NCI-H1417 treated with DMSO at 0.1 percent for 48 hours (cell line): Measurements from ENCODE around the gene NOP9.
"Not testable (repeated sequence)": the region's sequence is repeated elsewhere in the genome, so short reads cannot be mapped to it uniquely, and the experiment has no call there.

ENCODE experiments used
- DNase-seq: peaks from one replicate; lab custom pipeline; 2025; lab: John Stamatoyannopoulos, UW

Gene NOP9

DNA sequence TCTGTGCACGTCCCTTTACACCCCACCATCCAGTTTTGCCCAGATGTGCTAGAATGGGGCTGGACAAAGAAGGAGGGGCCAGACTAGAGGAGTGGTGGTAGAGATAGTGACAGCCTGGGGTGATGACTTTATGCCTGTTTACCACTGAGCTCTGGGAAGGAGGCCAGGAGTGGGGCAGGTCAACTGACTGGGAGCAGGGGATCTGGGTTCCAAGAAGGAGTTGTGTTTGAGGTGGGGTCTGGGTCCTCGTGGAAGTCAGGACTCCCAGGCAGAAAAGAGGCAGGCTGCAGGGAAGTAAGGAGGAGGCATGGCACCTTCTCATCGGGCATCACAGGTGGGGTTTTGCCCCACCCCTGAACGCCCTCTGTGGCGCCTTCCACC lies 10.6 kb downstream of the NOP9 start:
- DNase-seq = no peak

DNA sequence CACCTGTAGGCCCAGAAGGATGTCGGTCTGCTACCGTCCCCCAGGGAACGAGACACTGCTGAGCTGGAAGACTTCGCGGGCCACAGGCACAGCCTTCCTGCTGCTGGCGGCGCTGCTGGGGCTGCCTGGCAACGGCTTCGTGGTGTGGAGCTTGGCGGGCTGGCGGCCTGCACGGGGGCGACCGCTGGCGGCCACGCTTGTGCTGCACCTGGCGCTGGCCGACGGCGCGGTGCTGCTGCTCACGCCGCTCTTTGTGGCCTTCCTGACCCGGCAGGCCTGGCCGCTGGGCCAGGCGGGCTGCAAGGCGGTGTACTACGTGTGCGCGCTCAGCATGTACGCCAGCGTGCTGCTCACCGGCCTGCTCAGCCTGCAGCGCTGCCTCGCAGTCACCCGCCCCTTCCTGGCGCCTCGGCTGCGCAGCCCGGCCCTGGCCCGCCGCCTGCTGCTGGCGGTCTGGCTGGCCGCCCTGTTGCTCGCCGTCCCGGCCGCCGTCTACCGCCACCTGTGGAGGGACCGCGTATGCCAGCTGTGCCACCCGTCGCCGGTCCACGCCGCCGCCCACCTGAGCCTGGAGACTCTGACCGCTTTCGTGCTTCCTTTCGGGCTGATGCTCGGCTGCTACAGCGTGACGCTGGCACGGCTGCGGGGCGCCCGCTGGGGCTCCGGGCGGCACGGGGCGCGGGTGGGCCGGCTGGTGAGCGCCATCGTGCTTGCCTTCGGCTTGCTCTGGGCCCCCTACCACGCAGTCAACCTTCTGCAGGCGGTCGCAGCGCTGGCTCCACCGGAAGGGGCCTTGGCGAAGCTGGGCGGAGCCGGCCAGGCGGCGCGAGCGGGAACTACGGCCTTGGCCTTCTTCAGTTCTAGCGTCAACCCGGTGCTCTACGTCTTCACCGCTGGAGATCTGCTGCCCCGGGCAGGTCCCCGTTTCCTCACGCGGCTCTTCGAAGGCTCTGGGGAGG lies 11.3 kb downstream of the NOP9 start, which contains the start of gene LTB4R:
LTB4R (plus strand) TSS at position 857 of the 959 bp plus-strand sequence. CDS start 4,150 bp downstream, outside the sequence.
- DNase-seq = peak; percentile 72

DNA sequence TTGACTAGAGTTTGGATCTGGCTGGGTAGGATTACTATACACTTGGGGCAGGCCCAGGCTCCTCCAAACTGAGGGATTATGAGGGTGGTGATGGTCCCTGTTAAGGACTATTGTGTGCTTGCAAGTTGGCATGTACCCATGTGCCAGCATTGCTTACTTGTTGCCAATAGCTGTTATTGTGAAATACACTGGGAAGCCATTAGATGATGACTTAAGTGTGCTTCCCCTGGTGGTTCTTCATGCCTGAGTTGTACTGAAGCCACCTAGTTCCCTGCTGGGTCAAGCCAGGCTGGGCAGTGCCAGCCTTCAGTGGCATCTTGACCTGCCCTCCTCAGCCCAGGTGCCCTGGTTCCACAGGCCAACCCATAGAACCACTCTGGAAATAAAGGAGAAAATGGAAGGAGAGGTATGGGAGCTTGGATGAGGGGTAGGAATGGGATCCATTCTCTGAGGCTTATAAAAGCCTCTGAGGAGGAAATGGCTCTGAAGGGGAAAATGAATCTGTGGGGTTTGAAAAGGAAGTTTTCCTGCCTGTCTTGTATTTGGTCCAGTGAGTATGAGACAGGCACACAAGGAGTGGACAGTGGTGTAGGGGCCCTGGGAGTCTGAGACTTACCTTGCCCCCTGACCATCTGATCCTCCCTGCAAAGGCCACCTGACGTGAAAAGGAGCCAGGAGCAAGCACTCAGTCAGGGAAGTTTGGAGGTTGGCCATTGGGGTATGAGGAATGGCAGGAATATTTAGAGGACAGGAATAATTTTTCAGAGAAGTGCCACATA lies 12.4 kb downstream of the NOP9 start:
- no peak for DNase-seq

DNA sequence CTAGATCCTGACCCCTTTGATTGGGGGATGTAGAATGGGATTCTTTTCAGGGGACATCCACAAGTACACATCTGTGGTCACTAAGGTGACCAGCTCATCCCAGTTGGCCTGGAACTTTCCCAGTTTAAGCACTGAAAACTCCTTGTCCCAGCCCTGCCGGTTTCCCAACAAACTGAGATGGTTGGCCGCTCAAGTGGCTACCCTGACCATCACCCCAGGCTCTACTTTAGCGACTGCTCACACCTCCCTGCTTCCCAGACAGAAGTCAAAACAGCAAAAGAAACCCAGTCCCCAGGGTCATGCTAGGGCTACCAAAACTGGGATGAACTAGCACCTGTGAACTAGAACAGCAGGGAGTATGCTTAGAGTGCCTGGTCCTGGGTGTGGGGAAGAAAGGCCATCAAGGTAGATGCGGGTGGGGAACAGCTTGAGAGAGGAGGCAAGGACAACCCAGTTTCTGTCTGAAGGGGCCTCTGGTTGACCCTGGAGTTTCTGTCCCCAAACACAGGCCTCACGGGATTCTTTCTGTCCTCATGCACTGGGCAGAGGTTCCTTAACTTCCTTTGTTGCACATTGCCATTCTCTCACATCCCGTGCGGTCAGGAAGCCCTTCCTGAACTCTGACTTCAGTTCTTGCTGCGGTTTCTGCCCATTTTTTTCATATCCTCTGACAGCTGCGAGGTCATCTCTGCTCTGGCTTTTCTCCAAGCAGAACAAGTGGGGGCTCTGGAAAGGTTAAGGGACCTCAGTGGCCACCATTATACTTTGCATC lies 13.3 kb downstream of the NOP9 start:
- DNase-seq = no peak

DNA sequence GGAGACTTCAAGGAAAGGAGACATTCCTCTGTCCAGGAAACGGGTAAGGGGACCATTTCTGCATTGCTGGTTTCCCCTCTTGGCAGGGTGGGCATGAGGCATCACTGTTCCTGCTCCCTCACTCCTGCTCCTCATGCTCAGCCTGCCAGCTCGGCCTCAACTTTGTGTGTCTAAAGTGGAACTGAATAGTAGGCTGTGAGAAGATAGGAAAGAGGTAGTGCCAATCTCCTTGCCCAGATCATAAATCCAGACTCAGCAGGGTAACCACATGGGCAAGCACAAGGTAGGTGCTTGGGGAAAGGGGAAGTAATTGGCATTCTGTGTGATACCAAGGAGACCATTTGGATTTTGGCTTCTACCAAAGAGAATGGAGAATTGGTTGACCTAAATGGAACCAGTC lies 14.3 kb downstream of the NOP9 start:
- DNase-seq = no peak

DNA sequence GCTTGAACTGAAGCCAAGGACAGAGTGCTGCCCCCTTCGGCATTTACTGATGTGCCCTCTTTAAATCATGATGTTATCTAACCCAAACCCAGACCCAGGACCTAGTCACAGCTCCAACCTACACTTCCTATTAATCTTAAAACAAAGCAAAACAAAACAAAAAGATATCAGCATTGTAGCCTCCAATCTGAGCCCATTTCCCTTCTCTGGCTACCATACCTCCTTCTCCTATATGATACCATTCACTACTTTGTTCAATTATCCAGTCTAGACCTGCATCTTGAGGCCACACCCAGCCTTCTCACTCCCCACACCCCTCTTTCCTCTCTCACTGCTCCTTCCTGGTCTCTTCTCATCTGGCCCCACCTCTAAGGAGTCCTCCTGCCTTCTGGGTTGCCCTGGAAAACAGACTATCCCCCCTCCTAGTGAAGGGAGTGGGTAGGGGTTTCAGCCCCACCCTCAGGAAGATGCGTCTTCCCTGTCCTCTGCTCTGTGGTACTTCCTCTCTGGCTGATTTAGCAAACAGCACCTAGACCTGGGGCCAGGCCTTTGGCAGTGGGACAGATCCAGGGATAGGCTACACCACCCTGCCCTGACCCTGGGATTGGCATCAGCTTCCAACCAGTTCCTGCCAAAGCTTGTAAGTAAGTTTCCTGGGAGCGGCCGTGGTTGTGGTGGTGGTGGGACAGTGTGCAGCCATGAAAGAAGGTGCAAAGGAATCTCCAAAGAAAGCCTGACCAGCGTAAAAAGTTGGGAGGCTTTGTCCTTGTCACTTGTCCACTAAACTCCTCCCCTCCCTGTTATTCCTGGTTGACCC lies 14.9 kb downstream of the NOP9 start:
- no peak for DNase-seq

DNA sequence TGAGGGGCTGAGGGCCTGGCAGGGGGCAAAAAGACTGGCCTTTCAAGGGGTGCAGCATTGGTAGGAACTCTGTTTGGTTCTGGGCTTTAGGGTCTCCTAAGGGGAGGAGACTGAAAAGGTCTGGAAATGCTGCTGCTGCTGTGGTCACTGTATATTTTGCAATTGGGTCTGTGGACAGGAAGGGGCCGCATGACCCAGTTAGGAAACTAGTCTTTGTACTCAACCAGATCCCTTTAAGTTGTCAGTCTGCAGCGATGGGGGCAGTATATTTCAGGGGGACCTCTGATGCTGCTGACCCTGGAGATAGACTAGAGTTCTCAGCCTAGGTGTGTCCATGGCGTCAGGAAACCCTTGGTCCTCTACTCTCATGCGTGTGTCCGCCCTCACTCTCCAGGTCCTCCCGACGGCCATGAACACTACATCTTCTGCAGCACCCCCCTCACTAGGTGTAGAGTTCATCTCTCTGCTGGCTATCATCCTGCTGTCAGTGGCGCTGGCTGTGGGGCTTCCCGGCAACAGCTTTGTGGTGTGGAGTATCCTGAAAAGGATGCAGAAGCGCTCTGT lies 15.7 kb downstream of the NOP9 start:
- DNase-seq = no peak

DNA sequence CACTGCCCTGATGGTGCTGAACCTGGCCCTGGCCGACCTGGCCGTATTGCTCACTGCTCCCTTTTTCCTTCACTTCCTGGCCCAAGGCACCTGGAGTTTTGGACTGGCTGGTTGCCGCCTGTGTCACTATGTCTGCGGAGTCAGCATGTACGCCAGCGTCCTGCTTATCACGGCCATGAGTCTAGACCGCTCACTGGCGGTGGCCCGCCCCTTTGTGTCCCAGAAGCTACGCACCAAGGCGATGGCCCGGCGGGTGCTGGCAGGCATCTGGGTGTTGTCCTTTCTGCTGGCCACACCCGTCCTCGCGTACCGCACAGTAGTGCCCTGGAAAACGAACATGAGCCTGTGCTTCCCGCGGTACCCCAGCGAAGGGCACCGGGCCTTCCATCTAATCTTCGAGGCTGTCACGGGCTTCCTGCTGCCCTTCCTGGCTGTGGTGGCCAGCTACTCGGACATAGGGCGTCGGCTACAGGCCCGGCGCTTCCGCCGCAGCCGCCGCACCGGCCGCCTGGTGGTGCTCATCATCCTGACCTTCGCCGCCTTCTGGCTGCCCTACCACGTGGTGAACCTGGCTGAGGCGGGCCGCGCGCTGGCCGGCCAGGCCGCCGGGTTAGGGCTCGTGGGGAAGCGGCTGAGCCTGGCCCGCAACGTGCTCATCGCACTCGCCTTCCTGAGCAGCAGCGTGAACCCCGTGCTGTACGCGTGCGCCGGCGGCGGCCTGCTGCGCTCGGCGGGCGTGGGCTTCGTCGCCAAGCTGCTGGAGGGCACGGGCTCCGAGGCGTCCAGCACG lies 16.4 kb downstream of the NOP9 start:
- no peak for DNase-seq

DNA sequence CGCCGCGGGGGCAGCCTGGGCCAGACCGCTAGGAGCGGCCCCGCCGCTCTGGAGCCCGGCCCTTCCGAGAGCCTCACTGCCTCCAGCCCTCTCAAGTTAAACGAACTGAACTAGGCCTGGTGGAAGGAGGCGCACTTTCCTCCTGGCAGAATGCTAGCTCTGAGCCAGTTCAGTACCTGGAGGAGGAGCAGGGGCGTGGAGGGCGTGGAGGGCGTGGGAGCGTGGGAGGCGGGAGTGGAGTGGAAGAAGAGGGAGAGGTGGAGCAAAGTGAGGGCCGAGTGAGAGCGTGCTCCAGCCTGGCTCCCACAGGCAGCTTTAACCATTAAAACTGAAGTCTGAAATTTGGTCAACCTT lies 16.9 kb downstream of the NOP9 start:
- no peak for DNase-seq

DNA sequence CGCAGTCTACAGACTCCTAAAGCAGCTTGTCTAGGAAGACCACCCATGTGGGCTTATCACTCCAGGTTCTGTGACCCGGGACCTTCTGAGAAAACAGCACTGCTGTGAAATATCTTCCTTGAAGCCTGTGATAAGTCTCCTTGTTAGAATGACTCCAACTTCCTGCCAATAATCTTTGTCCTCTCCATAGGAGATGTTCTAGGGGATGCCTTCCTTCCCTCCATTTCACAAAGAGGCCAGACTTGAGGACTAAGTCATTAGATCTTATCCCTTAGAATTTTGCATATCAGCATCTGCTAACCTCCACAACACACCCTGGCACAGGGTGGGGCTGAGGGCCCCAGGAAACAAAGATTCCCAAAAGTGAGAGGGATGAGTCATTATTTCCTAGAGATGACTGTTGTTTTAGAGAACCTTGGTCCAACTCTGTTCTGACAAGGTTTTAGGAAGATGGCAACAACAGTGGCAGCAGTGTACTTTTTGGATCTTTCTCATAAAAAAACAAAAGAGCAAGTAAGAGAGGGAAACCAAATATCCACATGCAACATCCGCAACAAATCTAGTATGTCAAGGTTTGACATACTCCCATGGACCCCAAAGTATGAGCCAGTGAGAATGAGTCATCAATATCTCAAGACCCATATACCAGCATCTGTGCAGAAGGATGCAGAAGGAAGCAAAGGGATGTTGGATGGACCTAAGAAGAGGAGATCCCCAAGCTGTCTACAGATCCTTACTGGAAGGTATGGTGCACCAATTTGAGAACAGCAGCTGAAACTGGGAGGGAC lies 17.7 kb downstream of the NOP9 start:
- no peak for DNase-seq

DNA sequence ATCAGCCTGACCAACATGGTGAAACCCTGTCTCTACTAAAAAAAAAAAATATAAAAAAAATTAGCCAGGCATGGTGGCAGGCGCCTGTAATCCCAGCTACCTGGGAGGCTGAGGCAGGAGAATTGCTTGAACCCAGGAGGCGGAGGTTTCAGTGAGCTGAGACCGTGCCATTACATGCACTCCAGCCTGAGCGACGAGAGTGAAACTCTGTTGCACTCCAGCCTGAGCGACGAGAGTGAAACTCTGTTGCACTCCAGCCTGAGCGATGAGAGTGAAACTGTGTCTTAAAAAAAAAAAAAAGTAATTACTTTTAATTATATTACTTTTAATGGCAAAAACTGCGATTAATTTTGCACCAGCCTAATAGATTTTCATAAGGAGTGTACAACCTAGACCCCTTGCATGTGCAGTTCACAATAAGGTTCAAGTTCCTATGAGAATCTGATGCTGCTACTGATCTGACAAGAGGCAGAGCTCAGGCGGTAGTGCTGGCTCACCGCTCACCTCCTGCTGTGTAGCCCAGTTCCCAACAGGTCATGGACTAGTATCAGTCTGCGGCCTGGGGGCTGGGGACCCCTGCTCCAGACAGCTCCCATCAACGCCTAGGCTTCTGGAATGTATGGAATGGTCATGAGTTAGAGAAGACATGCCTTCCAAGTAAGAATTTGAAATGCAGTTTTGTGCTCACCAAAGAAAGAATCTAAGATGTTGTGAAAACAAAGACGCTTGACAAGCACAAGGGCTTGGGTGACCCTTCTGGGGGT lies 21.7 kb downstream of the NOP9 start:
- DNase-seq = no peak

DNA sequence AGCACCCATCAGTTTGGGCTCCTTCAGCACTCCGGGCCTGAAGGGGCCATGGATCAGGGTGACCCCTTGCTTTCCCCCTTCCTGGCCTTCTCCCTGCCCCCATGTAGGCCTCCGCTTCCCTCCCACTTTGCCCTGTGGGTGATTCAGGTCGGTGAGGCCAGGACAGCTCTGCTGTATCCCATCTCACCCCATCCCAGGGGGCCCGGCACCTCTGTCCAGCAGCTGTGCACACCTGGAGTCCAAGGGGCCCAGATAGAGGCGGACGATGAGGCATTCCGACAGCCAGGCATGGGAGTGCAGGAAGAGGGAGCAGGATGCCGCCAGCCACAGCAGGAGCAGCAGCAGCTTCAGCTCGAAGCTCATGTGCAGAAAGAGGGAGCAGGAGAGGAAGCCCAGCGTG lies 23.0 kb downstream of the NOP9 start:
- no peak for DNase-seq

DNA sequence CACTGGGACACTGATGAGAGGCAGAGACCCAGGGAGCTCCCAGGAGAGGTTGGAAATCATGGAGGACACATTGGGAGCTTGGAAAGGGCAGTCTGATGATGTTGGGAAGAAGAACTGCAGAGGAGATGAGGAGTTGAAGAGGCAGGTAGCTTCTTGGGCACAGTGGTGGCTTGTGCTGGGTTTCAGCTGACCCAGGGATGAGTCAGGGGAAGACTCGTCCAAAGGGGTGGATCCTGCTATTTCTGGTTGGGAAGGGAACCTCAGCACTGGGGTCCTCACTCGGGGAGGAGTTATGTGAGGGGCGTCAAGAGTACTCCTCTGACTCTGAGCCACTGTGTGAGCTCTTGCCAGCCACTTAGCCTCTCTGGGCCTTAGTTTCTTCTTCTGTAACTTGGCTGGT lies 23.7 kb downstream of the NOP9 start:
- DNase-seq = no peak

DNA sequence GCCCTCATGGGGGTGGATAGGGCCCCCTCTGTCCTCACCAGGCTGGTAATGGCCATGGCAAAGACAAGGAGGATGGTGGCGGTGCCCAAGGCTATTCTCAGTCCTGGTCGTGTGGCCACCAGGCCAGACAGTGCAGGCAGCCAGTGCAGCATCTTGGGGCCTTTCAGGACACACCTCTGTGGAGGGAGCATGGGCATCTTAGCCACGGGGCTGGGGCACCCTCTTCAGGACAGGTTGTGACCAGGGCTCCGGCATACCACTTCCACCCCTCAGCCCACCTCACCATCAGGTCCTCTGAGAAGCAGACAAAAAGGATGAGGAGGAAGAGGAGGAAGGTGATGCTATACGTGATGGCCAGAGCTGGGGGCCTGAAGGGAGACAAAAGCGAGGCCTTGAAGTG lies 24.4 kb downstream of the NOP9 start:
- DNase-seq = no peak

DNA sequence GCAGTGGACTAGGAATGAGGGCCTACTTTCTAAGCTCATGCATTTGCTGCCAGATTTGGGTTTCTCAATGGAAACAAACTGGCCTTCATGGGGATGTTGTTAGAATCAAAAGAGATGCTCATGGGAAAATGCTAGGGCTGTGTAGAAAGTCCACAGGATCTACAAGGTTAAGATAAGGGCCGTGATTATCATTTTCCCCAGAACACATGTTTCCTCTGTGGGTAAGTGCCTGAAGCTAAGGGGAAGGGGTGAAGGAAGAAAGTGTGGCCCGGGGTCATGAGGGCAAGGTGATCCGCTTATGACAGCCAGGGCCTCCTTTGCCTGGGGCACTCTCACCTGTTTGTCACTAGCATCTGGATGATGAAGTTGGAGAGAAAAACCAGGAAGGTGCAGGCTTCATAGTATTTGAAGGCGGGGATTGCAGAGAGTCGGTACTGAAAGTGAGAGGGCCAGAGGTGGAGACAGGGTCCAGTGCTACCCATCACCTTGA lies 25.4 kb downstream of the NOP9 start:
- DNase-seq = no peak

DNA sequence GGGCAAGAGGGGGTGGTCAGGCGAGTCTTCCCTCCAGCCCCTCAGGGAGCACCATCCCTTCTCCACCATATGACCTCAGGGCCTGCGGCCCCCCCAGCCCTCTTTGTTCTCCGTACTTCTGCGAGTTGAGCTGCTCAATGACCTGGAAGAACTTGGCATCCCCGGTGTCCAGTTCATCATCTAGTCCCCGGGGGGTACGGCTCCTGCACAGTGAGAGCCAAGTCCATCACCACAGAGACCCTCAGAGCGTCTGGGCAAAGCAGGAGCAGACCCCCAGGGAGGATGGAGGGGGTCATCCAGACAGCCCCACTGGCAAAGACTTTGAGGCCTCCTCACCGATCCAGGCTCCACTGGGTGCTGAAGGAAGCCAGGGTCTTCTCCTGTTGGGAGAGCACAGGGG lies 26.3 kb downstream of the NOP9 start:
- DNase-seq = no peak

DNA sequence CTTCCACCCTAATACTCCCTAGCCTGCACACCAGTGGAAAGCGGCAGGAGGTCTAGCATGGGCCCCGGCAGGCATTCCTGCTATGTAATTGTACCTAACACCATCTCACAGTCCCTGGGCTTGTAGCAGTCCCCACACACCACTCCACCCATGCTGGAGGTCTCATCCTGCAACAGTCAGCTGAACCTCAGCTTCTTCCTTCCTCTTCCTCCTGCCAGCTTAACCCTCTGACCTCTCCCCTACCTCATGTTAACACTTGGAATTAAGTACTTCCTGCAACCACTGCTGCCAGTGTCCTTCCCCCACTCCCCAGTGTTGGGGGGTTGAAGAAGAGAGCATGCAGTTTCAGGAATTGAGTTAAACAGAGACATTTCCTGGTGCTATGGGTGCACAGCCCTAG lies 27.7 kb downstream of the NOP9 start:
- no peak for DNase-seq

DNA sequence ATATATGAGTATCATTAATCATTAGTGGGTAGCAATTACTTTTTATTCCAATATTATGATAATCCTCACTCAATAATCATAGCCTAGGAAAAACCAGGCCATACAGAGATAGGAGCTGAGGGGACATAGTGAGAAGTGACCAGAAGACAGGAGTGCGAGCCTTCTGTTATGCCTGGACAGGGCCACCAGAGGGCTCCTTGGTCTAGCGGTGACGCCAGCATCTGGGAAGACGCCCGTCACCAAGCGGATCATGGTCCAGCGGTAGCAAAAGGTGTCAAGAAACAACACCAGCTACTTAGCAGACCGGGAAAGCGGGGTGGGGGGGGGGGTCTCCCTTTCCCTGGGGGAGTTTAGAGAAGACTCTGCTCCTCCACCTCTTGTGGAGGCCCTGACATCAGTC lies 28.3 kb downstream of the NOP9 start:
- not testable (repeated sequence) for DNase-seq
